GM21528 (cell line): ENCODE data around the gene PLEKHS1.
A peak's percentile ranks its signal among the peaks of the same experiment; 100 is the strongest.

Experiments used
- ATAC-seq: cut with Tn5 transposase; IDR thresholded peaks from one replicate; pipeline ENCODE4 v1.9.1; 2021; ENCODE audit warnings: mild to moderate bottlenecking, moderate library complexity; ENCODE audit not compliant: unreplicated experiment, low FRiP score

Gene PLEKHS1

GRCh38 chr10:113751181-113751732, at the start of gene PLEKHS1:
TSS of gene PLEKHS1 (plus strand) at chr10:113751682. CDS start at chr10:113755278, 3,596 bp downstream.
- ATAC-seq, result no peak

DNA sequence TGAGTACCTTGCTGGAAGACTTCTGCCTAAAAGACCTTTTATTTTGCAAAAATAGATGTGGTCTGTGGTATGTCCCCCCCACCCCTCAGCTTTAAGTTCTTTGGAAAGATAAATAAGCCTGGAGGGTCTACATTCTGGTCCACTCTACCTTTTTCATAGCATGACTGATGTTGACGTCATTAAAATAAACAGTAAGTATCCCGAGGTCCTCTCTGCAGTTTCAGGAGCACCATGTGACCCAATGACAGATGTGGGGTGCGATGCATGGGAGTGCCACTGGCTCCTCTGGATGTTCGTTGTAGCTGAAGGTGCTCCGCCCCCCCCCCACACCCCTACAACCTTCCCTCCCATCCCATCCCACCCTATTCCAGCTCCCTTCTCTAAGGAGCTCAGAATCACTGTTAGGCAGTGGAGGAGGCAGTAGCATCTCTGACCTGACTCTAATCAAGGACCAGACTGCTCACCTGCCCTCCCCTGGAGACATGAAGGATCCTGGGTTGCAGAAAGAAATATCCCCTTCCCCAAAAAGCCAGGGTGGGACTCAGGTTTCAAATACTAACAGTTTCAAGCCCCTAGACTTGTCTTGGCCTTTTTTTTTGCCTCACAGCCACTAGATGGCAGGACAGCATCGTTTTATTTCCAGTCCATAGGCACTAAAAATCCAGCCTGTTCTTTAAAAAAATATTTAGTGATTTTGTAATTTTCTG, 46.7 kb upstream of the PLEKHS1 start:
- no peak for ATAC-seq

GRCh38 chr10:113705344-113705652, 46.2 kb upstream of the PLEKHS1 start:
- no peak for ATAC-seq

DNA sequence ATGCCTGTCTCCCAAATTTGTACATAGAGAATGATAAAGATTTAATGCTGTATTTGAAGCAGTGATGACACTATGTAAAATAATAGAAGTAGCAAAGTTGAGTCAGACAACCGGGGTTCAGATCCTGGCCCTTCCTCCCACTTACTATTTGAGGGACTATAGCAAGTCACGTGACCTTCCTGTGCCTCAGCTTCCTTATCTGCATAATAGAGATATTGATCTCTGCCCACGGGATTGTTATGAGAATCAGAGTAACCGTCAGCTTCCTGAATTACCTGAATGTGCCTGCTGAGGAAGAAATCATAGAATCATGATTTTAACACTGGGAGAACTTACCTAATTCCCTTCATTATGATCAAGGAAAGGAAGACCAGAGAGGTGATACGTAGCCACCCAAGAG, 44.9 kb upstream of the PLEKHS1 start:
- no peak for ATAC-seq

DNA sequence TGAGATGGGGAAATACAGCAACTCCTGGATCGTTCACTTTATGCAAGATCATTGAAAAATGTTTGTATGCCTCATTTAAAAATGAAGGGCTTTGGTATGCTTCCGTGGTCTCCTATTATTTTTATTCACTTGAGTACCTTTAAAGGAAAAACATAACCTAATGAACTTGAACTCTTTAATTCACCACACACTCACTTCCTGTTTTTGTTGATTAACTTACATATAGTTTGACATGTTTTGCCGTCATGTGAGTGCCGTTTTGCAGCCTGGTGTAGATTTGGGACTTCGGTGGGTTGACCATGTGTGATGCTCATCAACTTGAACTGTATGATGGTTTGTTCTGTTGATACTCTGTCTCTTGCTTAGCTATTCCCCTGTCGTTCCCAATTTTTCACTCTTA, 42.8 kb upstream of the PLEKHS1 start:
- no peak for ATAC-seq

DNA sequence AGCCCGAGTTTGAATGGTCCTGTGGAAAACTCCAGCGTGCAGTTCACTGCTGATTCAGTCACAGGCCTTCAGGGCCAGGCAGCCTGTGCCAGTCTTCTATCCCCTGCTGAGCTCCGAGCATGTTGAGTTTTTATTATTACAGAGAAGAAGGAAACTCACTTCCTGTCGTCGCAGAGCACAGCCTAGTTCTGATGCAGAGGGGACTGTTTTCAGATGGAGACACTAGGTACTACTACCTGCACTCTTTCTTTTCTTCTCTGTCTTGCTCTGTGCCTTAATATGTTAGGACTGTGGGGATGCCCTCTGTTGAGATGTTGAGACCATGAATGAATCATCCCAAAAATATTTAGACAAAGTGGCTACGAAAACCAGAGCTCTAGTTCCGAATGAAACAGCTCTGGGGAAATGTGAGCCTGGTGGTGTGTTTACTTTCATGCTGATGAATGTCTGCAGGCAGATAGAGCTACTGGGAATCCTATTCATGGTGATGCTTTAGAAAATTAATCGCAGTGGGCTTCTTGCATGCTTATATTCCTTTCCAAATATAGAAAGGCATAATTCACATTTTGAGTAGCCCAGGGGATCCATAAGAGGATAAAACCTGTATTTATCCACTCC, 42.2 kb upstream of the PLEKHS1 start:
- ATAC-seq, result no peak

- ATAC-seq, result no peak
These were observed 40.3 kb upstream of the PLEKHS1 start for GRCh38 chr10:113711142-113711541.

- ATAC-seq, result no peak
These were observed 39.5 kb upstream of the PLEKHS1 start for GRCh38 chr10:113712024-113712423.

DNA sequence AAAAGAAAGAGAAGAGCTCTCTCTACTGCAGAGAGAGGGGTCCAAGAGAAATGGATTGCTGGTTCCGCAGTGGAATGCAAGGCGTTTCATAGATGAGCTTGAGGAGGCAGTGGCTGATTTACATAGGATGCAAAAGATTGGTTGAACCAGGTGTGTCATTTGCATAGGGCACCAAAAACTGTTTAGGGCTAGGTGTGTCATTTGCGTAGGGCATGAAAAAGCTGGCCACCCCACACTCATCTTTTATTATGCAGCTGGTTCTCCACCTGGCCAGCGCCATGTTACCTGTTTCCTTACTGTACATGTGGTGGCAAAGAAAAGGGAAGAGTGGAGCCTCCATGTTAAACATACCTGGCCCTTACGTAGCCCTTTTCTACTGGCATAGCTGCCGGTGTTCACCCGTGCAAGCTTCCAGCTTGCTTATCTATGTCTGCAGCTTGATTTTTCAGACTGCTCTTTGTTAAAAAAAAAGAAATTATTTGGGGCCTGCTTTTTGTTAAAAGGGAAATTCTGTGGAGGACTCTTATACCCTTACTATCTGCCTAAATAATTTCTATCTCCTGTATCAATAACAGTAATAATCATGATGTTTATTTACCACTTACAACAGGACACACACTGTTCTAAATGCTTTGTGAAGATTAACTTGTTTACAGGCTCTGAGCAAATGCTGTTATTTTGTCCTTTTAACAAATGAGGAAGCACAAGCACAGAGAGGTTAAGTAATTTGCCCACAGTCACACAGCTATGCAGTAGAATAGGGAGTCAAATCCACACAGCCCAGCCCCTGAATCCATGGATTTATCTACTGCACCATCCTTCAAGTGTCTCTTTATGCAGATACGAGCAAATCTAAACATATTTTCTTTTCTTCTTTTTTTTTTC, 38.5 kb upstream of the PLEKHS1 start:
- no peak for ATAC-seq

DNA sequence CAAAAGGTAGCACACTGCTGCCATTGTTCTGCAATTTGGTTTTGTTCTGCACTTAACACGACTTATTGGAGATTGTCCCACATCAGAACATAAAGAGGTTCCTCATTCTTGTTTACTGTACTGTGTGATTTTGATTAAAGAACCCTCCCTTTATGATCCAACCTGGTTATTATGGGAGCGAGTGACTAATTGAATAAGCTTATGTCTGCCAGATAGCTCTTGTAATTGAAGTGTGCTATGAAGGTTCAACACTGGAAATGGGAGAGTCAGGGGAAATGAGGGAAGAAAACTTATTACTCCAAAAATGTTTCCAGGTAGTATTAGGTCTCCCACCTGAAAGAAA, 37.9 kb upstream of the PLEKHS1 start:
- ATAC-seq, result no peak

- no peak for ATAC-seq
These were observed 35.2 kb upstream of the PLEKHS1 start for GRCh38 chr10:113716109-113716910.

DNA sequence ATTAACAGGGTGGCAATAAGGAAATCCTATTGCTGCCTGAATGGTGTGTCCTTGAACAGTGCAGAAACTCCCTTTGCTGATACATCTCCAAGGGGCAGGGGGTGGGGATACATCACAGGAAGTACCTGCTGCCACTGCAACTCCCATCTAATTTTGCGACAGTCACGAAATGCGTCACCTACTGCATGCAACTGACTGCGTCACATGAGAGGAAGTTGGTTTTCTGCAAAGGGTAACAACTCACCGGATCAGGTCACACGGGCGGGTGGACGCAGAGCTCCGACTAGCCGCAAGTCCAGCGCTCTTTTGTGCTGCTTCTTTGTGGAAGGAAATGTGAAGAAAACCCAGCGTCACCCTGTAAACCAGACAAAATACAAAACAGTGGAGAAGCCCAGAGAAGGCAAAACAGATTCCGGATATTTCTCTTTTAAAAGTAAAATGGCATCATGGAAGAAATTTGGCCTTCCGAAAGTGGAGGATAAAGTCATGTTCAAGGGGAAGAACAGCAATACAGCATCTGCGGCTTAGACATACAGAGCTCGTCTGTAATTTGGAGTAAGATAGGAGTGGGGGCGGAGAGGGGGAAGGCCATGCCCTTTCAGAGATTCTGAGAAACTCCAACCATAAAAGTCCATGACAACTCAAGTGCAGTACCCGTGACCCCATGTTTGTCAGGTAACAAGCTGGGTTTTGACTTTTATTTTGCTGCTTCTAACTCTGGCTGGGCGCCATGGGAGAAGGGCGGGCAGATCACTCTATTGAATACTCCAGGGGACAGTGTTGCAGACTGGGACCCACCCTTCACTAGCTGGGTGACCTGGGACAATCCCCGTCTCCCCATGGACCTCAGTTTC, 32.3 kb upstream of the PLEKHS1 start:
- ATAC-seq, result no peak

- no peak for ATAC-seq
These were observed 31.1 kb upstream of the PLEKHS1 start for GRCh38 chr10:113720386-113720785.

DNA sequence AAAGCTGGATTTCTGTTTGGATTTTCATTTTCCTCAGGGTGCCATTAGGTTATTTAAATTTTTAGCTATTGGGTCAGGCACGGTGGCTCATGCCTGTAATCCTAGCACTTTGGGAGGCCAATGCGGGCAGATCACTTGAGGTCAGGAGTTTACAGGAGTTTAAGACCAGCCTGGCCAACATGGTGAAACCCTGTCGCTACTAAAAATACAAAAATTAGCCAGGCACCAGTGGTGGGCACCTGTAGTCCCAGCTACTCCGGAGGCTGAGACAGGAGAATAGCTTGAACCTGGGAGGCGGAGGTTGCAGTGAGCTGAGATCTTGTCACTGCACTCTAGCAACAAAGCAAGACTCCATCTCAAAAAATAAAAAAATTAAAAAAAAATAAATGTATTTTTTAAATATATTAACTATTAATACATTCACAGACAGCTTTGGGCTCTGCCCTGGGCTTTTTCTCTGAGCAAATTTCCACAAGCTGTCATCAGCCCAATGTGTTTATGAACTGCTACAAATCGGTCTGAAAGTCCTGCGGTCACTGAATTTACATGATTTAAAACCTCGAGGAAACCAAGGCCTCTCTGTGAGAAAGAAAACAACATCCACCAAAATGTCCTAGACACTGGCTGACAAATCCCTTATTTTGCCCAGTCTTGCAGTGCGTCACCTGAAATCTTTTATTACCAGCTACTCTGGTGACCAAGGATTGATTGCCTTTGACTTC, 19.2 kb upstream of the PLEKHS1 start:
- ATAC-seq, result no peak

- no peak for ATAC-seq
These were observed 18.5 kb upstream of the PLEKHS1 start for GRCh38 chr10:113732966-113733365.

- no peak for ATAC-seq
These were observed 17.8 kb upstream of the PLEKHS1 start for GRCh38 chr10:113733635-113734034.

DNA sequence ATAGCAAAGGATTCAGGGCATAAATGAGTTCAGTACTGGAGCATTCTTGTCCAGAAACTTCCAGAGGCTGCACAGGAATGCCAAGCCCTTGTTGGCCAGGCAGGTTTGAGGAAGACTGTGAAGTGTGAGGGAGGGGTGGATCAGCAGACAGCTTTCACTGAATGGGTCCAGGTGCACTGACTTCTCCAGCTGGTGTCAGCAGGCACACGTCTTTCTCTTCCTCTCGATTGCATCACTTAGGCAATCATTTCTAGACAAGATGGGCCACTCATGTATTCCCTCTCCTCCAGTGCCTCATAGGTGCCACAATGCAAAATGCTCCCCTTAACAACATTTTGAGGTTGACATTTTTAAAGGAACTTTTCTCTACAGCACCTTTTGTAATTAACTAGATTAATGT, 15.6 kb upstream of the PLEKHS1 start:
- peak; percentile 66 for ATAC-seq

DNA sequence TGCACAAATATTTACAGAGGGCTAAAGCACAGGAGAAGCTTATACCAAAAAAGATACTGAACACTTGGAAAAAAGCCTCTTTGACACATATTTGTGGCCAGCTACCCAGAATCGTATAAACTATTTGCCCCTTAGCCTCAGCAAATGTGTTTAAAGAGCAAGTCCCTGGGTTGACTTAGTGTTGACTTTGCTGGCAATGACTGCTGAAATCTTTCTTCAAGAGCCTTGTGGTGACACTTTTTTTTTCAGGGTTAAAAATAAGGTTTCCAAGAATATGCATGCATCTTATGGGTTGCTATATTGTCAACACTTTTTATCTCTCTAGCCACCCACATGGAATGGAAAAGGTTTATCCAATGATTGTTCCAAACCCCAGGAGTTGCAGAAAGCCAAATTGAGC, 14.9 kb upstream of the PLEKHS1 start:
- no peak for ATAC-seq

DNA sequence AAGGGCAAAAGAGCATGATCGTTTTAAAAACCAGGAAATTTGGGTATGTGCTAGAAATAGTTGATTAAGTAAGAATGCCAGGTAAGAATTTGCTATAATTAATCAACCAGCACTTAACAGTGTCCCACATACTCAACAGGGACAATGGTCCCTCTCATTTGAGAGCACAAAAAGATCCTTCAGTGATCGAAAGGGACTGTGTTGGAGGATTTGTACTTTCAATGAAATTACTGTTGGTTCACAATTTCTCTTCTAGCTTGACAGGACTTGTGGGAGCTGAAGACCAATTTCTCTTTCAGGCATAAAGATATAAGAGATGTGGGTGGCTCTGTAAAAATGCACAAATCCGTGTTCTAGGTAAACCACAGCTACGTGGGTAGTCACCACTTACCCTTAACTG, 12.5 kb upstream of the PLEKHS1 start:
- no peak for ATAC-seq
